Inflammatory macrophage (primary cell): Measurements from ENCODE around the gene VWDE.
A peak's percentile ranks its signal among the peaks of the same experiment; 100 is the strongest.
"Not testable (repeated sequence)": the region's sequence is repeated elsewhere in the genome, so short reads cannot be mapped to it uniquely, and the experiment has no call there.

ENCODE experiments used
- DNase-seq, 2 donors: peaks; one replicate each; pipeline ENCODE4 v3.0.0-alpha.2; 2020 to 2022
- total RNA-seq, 18 experiments: gene quantifications; one replicate each; lab custom pipeline; 2026; ENCODE audit warnings: mixed read lengths in 6 of 18, inconsistent platforms in 2 of 18; lab: John Stamatoyannopoulos, UW

Gene VWDE
- total RNA-seq = 0 to 1.4 (median 0.13) reads per million in 18 experiments

- DNase-seq = peak; percentile 3 to 10
Measured at GRCh38 chr7:12403287-12404181, at the start of gene VWDE. TSS of gene VWDE (minus strand) at chr7:12403865. CDS start at chr7:12403716, 149 bp downstream.

GRCh38 chr7:12453136-12453535, 49.5 kb upstream of the VWDE start:
- not testable (repeated sequence) for DNase-seq

GRCh38 chr7:12450615-12451014, 47.0 kb upstream of the VWDE start:
- DNase-seq = no peak

- no peak for DNase-seq
Measured at GRCh38 chr7:12444785-12445184, 41.1 kb upstream of the VWDE start.

GRCh38 chr7:12440229-12440628, 36.6 kb upstream of the VWDE start:
- no peak for DNase-seq

GRCh38 chr7:12436896-12437535, 33.4 kb upstream of the VWDE start:
- peak in 1 of 2 donors; percentile 11 for DNase-seq

GRCh38 chr7:12436126-12436525, 32.5 kb upstream of the VWDE start:
- DNase-seq = no peak

- DNase-seq = no peak
Measured at GRCh38 chr7:12434012-12434642, 30.5 kb upstream of the VWDE start.

- DNase-seq = no peak
Measured at GRCh38 chr7:12431886-12432556, 28.4 kb upstream of the VWDE start.

GRCh38 chr7:12425311-12425710, 21.6 kb upstream of the VWDE start:
- DNase-seq = no peak

- DNase-seq = no peak
Measured at GRCh38 chr7:12423997-12424745, 20.5 kb upstream of the VWDE start.

GRCh38 chr7:12423355-12423996, 19.8 kb upstream of the VWDE start:
- no peak for DNase-seq

- no peak for DNase-seq
Measured at GRCh38 chr7:12422554-12423320, 19.1 kb upstream of the VWDE start.

GRCh38 chr7:12418452-12418851, 14.8 kb upstream of the VWDE start:
- no peak for DNase-seq

- no peak for DNase-seq
Measured at GRCh38 chr7:12415072-12415471, 11.4 kb upstream of the VWDE start.

GRCh38 chr7:12412407-12412806, 8.7 kb upstream of the VWDE start:
- no peak for DNase-seq

GRCh38 chr7:12410523-12410922, 6.9 kb upstream of the VWDE start:
- DNase-seq = no peak

GRCh38 chr7:12409097-12409711, 5.5 kb upstream of the VWDE start:
- no peak for DNase-seq

- not testable (repeated sequence) for DNase-seq
Measured at GRCh38 chr7:12407652-12408051, 4.0 kb upstream of the VWDE start.

- no peak for DNase-seq
Measured at GRCh38 chr7:12402365-12402725, 1.3 kb downstream of the VWDE start.
